GM23338 (cell line): ENCODE results near the gene MAN1A2. TPM values are rescaled to one million over a fixed set of nuclear protein-coding genes. Genes with fewer than 3 reads are reported as not detected.

Experiments used
- ATAC-seq: fragments of 200-7000 bp; cut with Tn5 transposase; 3 replicates; pipeline ENCODE4 v1.9.1; 2020
- DNase-seq: peaks from one replicate; pipeline ENCODE4 v3.0.0-alpha.2; 2015; ENCODE audit warnings: low spot score
- H2AFZ ChIP-seq: fragments of 200-600 bp; sonication (generic); 2 replicates; pipeline ENCODE4 v1.8.0; 2016; ENCODE audit warnings: antibody characterized with exemption, mild to moderate bottlenecking, moderate library complexity
- H3F3A ChIP-seq: fragments of 200-600 bp; sonication (generic); replicated peaks from 2 replicates; pipeline ENCODE4 v1.8.0; 2017; ENCODE audit warnings: antibody characterized with exemption, mixed run types, low read depth
- H3K27ac ChIP-seq: fragments of 200-600 bp; sonication (generic); 2 replicates; pipeline ENCODE4 v1.6.1; 2016; ENCODE audit warnings: low read depth
- H3K27me3 ChIP-seq: fragments of 200-600 bp; sonication (generic); 2 replicates; pipeline ENCODE4 v1.8.0; 2016; ENCODE audit warnings: mild to moderate bottlenecking, mixed run types, moderate library complexity; ENCODE audit not compliant: insufficient read depth
- H3K36me3 ChIP-seq: fragments of 200-600 bp; sonication (generic); 2 replicates; pipeline ENCODE4 v1.8.0; 2016; ENCODE audit warnings: mild to moderate bottlenecking; ENCODE audit not compliant: insufficient read depth
- H3K4me1 ChIP-seq: fragments of 200-600 bp; sonication (generic); 2 replicates; pipeline ENCODE4 v1.8.0; 2016; ENCODE audit warnings: mild to moderate bottlenecking, moderate library complexity; ENCODE audit not compliant: insufficient read depth
- H3K4me2 ChIP-seq: fragments of 200-600 bp; sonication (generic); 2 replicates; pipeline ENCODE4 v1.7.1; 2017; ENCODE audit warnings: mixed run types
- H3K4me3 ChIP-seq: fragments of 200-600 bp; sonication (generic); 2 replicates; pipeline ENCODE4 v1.6.1; 2016; ENCODE audit warnings: mixed run types
- H3K79me2 ChIP-seq: fragments of 200-600 bp; sonication (generic); replicated peaks from 2 replicates; pipeline ENCODE4 v1.8.0; 2017; ENCODE audit warnings: mild to moderate bottlenecking; ENCODE audit not compliant: insufficient read depth
- H3K9me2 ChIP-seq: fragments of 200-600 bp; sonication (generic); 2 replicates; pipeline ENCODE4 v1.8.0; 2017; ENCODE audit not compliant: insufficient read depth
- H4K20me1 ChIP-seq: fragments of 200-600 bp; sonication (generic); replicated peaks from 2 replicates; pipeline ENCODE4 v1.8.0; 2017; ENCODE audit warnings: mild to moderate bottlenecking; ENCODE audit not compliant: insufficient read depth
- H3K27ac Mint-ChIP-seq: 2 replicates; pipeline ENCODE4 v1.8.0; 2020; ENCODE audit warnings: inconsistent platforms, mild to moderate bottlenecking, moderate library complexity, mixed read lengths
- H3K27me3 Mint-ChIP-seq: 3 replicates; pipeline ENCODE4 v1.8.0; 2022; ENCODE audit warnings: low read depth, mild to moderate bottlenecking, moderate library complexity, mixed read lengths, inconsistent platforms; ENCODE audit not compliant: insufficient read depth, poor library complexity
- H3K36me3 Mint-ChIP-seq: 3 replicates; pipeline ENCODE4 v1.8.0; 2021; ENCODE audit warnings: low read depth, mild to moderate bottlenecking, inconsistent platforms, moderate library complexity, mixed read lengths
- H3K4me1 Mint-ChIP-seq: 3 replicates; pipeline ENCODE4 v1.8.0; 2020; ENCODE audit warnings: mild to moderate bottlenecking, inconsistent platforms, mixed read lengths
- H3K4me3 Mint-ChIP-seq: 3 replicates; pipeline ENCODE4 v1.8.0; 2021; ENCODE audit warnings: moderate library complexity, mild to moderate bottlenecking, inconsistent platforms, mixed read lengths
- H3K9me3 Mint-ChIP-seq: 3 replicates; pipeline ENCODE4 v1.8.0; 2020; ENCODE audit warnings: moderate library complexity, mild to moderate bottlenecking, inconsistent platforms, mixed read lengths
- CREB1 ChIP-seq: fragments of 250-450 bp; sonication (Bioruptor Pico); IDR thresholded peaks from 2 replicates; pipeline ENCODE4 v1.5.0; 2020; ENCODE audit warnings: low read depth, mild to moderate bottlenecking, moderate library complexity
- CTCF ChIP-seq, 2 experiments: fragments of 200-600 bp in 1 of 2; sonication (generic) in 1 of 2; conservative IDR thresholded peaks; 2 replicates each; pipeline versions ENCODE4 v1.5.1 to v1.6.1; 2016 to 2017; ENCODE audit warnings: antibody characterized with exemption in 2 of 2, low read depth in 2 of 2, mild to moderate bottlenecking in 2 of 2, moderate library complexity in 1 of 2
- EZH2 ChIP-seq: fragments of 200-600 bp; sonication (generic); IDR thresholded peaks from one replicate; pipeline ENCODE4 v1.8.0; 2017; ENCODE audit warnings: antibody characterized with exemption, mild to moderate bottlenecking, low read depth; ENCODE audit not compliant: unreplicated experiment
- EZH2phosphoT487 ChIP-seq: fragments of 200-600 bp; sonication (generic); IDR thresholded peaks from one replicate; pipeline ENCODE4 v1.8.1; 2018; ENCODE audit warnings: antibody characterized with exemption; ENCODE audit not compliant: unreplicated experiment
- JUNB ChIP-seq: IDR thresholded peaks from one replicate; pipeline ENCODE4 v1.6.1; 2016; ENCODE audit warnings: antibody characterized with exemption; ENCODE audit not compliant: unreplicated experiment
- NANOG ChIP-seq: IDR thresholded peaks from 2 replicates; pipeline ENCODE4 v1.6.1; 2016; ENCODE audit warnings: antibody characterized with exemption, borderline replicate concordance
- POLR2AphosphoS5 ChIP-seq: IDR thresholded peaks from 2 replicates; pipeline ENCODE4 v1.6.1; 2016; ENCODE audit warnings: antibody characterized with exemption, low read depth
- REST ChIP-seq: IDR thresholded peaks from one replicate; pipeline ENCODE4 v1.6.1; 2018; ENCODE audit warnings: antibody characterized with exemption; ENCODE audit not compliant: unreplicated experiment
- STAT1 ChIP-seq: IDR thresholded peaks from one replicate; pipeline ENCODE4 v1.6.1; 2016; ENCODE audit warnings: antibody characterized with exemption; ENCODE audit not compliant: unreplicated experiment
- ZNF114 ChIP-seq: fragments of 250-450 bp; sonication (Bioruptor Pico); IDR thresholded peaks from 2 replicates; pipeline ENCODE4 v1.5.0; 2020; ENCODE audit warnings: mild to moderate bottlenecking, moderate library complexity
- ZNF331 ChIP-seq: fragments of 250-450 bp; sonication (Bioruptor Pico); IDR thresholded peaks from 2 replicates; pipeline ENCODE4 v1.5.0; 2020; ENCODE audit warnings: low read depth, mild to moderate bottlenecking, moderate library complexity
- polyA plus RNA-seq: library from polyadenylated mRNA; unstranded; fragments of >200 nt; fragmentation: Nextera tagmentation; extraction: Ambion mirVana; gene quantifications from 2 replicates; pipeline ENCODE4 v1.2.1, GENCODE V29; 2016
- total RNA-seq: library from RNA; depleted of rRNA; stranded (reverse); fragments of >200 nt; shearing (Covaris generic); gene quantifications from 2 replicates; pipeline ENCODE4 v1.2.3, GENCODE V29; 2014

Gene MAN1A2
- total and polyA plus RNA-seq, 2 experiments from 2014 or later: 18.6 to 22.2 TPM

GRCh38 chr1:117540532-117540931 lies 173.3 kb downstream of the MAN1A2 start:
- H3K9me2 ChIP-seq: peaks cover 10% of the 10 kb centered on the region; the same call in 1 of the 2 replicates
- H2AFZ ChIP-seq: no peak overlapping the region
- no peaks in the 10 kb centered on the region for H3K27me3 ChIP-seq
- no peaks in the 10 kb centered on the region for H3K79me2 ChIP-seq
- H3K4me2 ChIP-seq: no peak overlapping the region
- no peak overlapping the region for H3K4me3 ChIP-seq
- no peaks in the 10 kb centered on the region for H3K36me3 ChIP-seq
- no peaks in the 10 kb centered on the region for H3F3A ChIP-seq
- DNase-seq (no peak), ATAC-seq (no peak)
- no peaks in the 10 kb centered on the region for H3K4me1 ChIP-seq
- Mint-ChIP-seq H3K27me3 (no peaks in the 10 kb centered on the region), H3K4me1 (no peaks in the 10 kb centered on the region), H3K27ac (no peak overlapping the region), H3K4me3 (no peak overlapping the region), H3K9me3 (no peaks in the 10 kb centered on the region), H3K36me3 (no peaks in the 10 kb centered on the region)
- no peak overlapping the region for H3K27ac ChIP-seq
- no peaks in the 10 kb centered on the region for H4K20me1 ChIP-seq
- TF ChIP-seq STAT1: no peak
- TF ChIP-seq CTCF (conservative IDR thresholded peaks at IDR 0.05; ENCODE audit: low read depth in 2 of 2): no peak
- TF ChIP-seq POLR2AphosphoS5: no peak
- no peak for TF ChIP-seq REST
- TF ChIP-seq ZNF331 (CRISPR knock-in tag): no peak
- TF ChIP-seq ZNF114 (CRISPR knock-in tag): no peak

- H3K27ac ChIP-seq: no peak overlapping the region
- H3K4me1 Mint-ChIP-seq: no peaks in the 10 kb centered on the region
- no peaks in the 10 kb centered on the region for H3K27me3 Mint-ChIP-seq
- H3K27ac Mint-ChIP-seq: no peak overlapping the region
- H4K20me1 ChIP-seq: no peaks in the 10 kb centered on the region
- no peak overlapping the region for H3K4me3 Mint-ChIP-seq
- no peak overlapping the region for H3K4me3 ChIP-seq
- H3K36me3 Mint-ChIP-seq: no peaks in the 10 kb centered on the region
- H3K27me3 ChIP-seq: no peaks in the 10 kb centered on the region
- no peaks in the 10 kb centered on the region for H3K79me2 ChIP-seq
- no peak overlapping the region for H2AFZ ChIP-seq
- no peaks in the 10 kb centered on the region for H3K36me3 ChIP-seq
- H3K9me2 ChIP-seq: peaks cover 10% of the 10 kb centered on the region; the same call in 1 of the 2 replicates
- no peak overlapping the region for H3K4me2 ChIP-seq
- ATAC-seq (no peak), DNase-seq (no peak)
- no peaks in the 10 kb centered on the region for H3K9me3 Mint-ChIP-seq
- H3F3A ChIP-seq: no peaks in the 10 kb centered on the region
- H3K4me1 ChIP-seq: no peaks in the 10 kb centered on the region
- no peak for TF ChIP-seq REST
- TF ChIP-seq EZH2phosphoT487: no peak
- no peak for TF ChIP-seq POLR2AphosphoS5
- no peak for TF ChIP-seq JUNB
- no peak for TF ChIP-seq CTCF (conservative IDR thresholded peaks at IDR 0.05; ENCODE audit: low read depth in 2 of 2)
- TF ChIP-seq EZH2: no peak
- no peak for TF ChIP-seq CREB1 (CRISPR knock-in tag)
- no peak for TF ChIP-seq NANOG
- TF ChIP-seq STAT1: no peak
- TF ChIP-seq ZNF331 (CRISPR knock-in tag): no peak
Measured at GRCh38 chr1:117541003-117541402, 173.8 kb downstream of the MAN1A2 start.
